GM12878 (cell line): ENCODE measurements around the gene MBD6. TPM values are rescaled to one million over a fixed set of nuclear protein-coding genes. Genes with fewer than 3 reads are reported as not detected.

Source experiments
- ATAC-seq: fragments of 200-7000 bp; cut with Tn5 transposase; 3 replicates; pipeline ENCODE4 v1.9.1; 2020; ENCODE audit warnings: mild to moderate bottlenecking, moderate library complexity
- BruUV-seq: library from RNA; stranded (reverse); fragments of 400-500 nt; replicated peaks from 2 replicates; lab custom pipeline; 2021; lab: Mats Ljungman, UMichigan
- CTCF ChIA-PET: fragments of 300-600 bp; sonication (Branson Sonifier 250); formaldehyde crosslinking; extraction: SDS; loops from one replicate; lab custom pipeline; 2021; ENCODE audit warnings: inconsistent platforms; lab: Yijun Ruan, JAX
- POLR2A ChIA-PET: fragments of 350-600 bp; formaldehyde crosslinking; extraction: SDS; loops from one replicate; lab custom pipeline; 2021; ENCODE audit warnings: inconsistent platforms; lab: Charles Lee
- RAD21 ChIA-PET: fragments of 300-600 bp; sonication (Branson Sonifier 250); formaldehyde crosslinking; loops from one replicate; lab custom pipeline; 2023; ENCODE audit warnings: antibody characterized with exemption; ENCODE audit not compliant: unreplicated experiment; lab: Charles Lee
- SMC1A ChIA-PET: fragments of 300-600 bp; sonication (Branson Sonifier 250); formaldehyde crosslinking; loops from one replicate; lab custom pipeline; 2023; ENCODE audit not compliant: unreplicated experiment, uncharacterized antibody; lab: Charles Lee
- DNase-seq: peaks from one replicate; pipeline ENCODE4 v3.0.0-alpha.2; 2011; ENCODE audit warnings: low read depth, low spot score
- FAIRE-seq: peaks from 3 replicates; lab custom pipeline; 2011; peaks lifted over from hg19 to GRCh38; lab: Jason Lieb, UNC
- H2AFZ ChIP-seq: 2 replicates; pipeline ENCODE4 v1.6.0; 2011; ENCODE audit warnings: low read depth, low read length, control low read depth; ENCODE audit not compliant: control insufficient read depth
- H3K27ac ChIP-seq: 2 replicates; pipeline ENCODE4 v1.5.1; 2011; ENCODE audit warnings: control low read depth; ENCODE audit not compliant: control insufficient read depth, insufficient read depth
- H3K27me3 ChIP-seq, 2 experiments: replicated peaks in 1 of 2; 2 replicates each; pipeline versions ENCODE4 v1.6.0 to v1.6.1; 2011; ENCODE audit warnings: low read length in 1 of 2; ENCODE audit not compliant: control insufficient read depth in 2 of 2, insufficient read depth in 2 of 2
- H3K36me3 ChIP-seq, 2 experiments: 2 replicates each; pipeline ENCODE4 v1.5.1; 2011; ENCODE audit warnings: low read length in 1 of 2; ENCODE audit not compliant: control insufficient read depth in 2 of 2, insufficient read depth in 2 of 2
- H3K4me1 ChIP-seq: 2 replicates; pipeline ENCODE4 v1.6.1; 2011; ENCODE audit warnings: mild to moderate bottlenecking, low read length, moderate library complexity, mixed read lengths; ENCODE audit not compliant: control insufficient read depth, insufficient read depth
- H3K4me2 ChIP-seq: 2 replicates; pipeline ENCODE4 v1.6.0; 2011; ENCODE audit warnings: control low read depth; ENCODE audit not compliant: control insufficient read depth, insufficient read depth
- H3K4me3 ChIP-seq: fragments of 200-600 bp; sonication (generic); 2 replicates; pipeline ENCODE4 v1.5.1; 2016
- H3K79me2 ChIP-seq: 2 replicates; pipeline ENCODE4 v1.6.0; 2011; ENCODE audit warnings: low read length; ENCODE audit not compliant: control insufficient read depth, insufficient read depth
- H3K9ac ChIP-seq: 2 replicates; pipeline ENCODE4 v1.8.0; 2011; ENCODE audit warnings: low read length, control low read depth, mixed read lengths; ENCODE audit not compliant: control insufficient read depth, insufficient read depth
- H3K9me3 ChIP-seq: replicated peaks from 3 replicates; pipeline ENCODE4 v1.5.1; 2011; ENCODE audit warnings: mild to moderate bottlenecking, low read length; ENCODE audit not compliant: control insufficient read depth, insufficient read depth
- H4K20me1 ChIP-seq: 2 replicates; pipeline ENCODE4 v1.6.0; 2011; ENCODE audit not compliant: control insufficient read depth, insufficient read depth
- EP300 ChIP-seq, 2 experiments: fragments of 150-350 bp in 1 of 2; IDR thresholded peaks; 2 replicates each; pipeline ENCODE4 v1.6.1; 2011 to 2012; ENCODE audit warnings: low read depth in 2 of 2, low read length in 2 of 2, borderline replicate concordance in 1 of 2, improper control_type of control experiment in 1 of 2, inconsistent platforms in 1 of 2; ENCODE audit not compliant: control insufficient read depth in 1 of 2
- FOXK2 ChIP-seq: fragments of 450-650 bp; IDR thresholded peaks from 2 replicates; pipeline ENCODE4 v1.6.1; 2017; ENCODE audit warnings: mild to moderate bottlenecking, moderate library complexity
- JUND ChIP-seq: IDR thresholded peaks from 2 replicates; pipeline ENCODE4 v1.6.1; 2012; ENCODE audit warnings: low read depth, mild to moderate bottlenecking, low read length, improper control_type of control experiment, moderate library complexity
- KLF5 ChIP-seq: fragments of 450-650 bp; IDR thresholded peaks from 2 replicates; pipeline ENCODE4 v1.6.1; 2014; ENCODE audit warnings: mild to moderate bottlenecking; ENCODE audit not compliant: partially characterized antibody
- NFXL1 ChIP-seq: fragments of 450-650 bp; IDR thresholded peaks from 2 replicates; pipeline ENCODE4 v1.6.1; 2017; ENCODE audit warnings: antibody characterized with exemption, mild to moderate bottlenecking, borderline replicate concordance
- POLR2A ChIP-seq: IDR thresholded peaks from 2 replicates; pipeline ENCODE4 v1.6.1; 2011; ENCODE audit warnings: low read depth, mild to moderate bottlenecking, low read length
- POLR2AphosphoS2 ChIP-seq: IDR thresholded peaks from 2 replicates; pipeline ENCODE4 v1.6.1; 2011; ENCODE audit warnings: low read depth, mild to moderate bottlenecking, low read length, improper control_type of control experiment, moderate library complexity
- POU2F2 ChIP-seq: IDR thresholded peaks from 3 replicates; pipeline ENCODE4 v1.6.1; 2011; ENCODE audit warnings: low read depth, mild to moderate bottlenecking, low read length, borderline replicate concordance
- SMC3 ChIP-seq: IDR thresholded peaks from 2 replicates; pipeline ENCODE4 v1.6.1; 2011; ENCODE audit warnings: low read length, improper control_type of control experiment, borderline replicate concordance
- WGBS: methylation state at CpG from one replicate; pipeline ENCODE4 v1.1.6; 2016; ENCODE audit warnings: low lambda C conversion rate; ENCODE audit not compliant: insufficient replicate concordance, insufficient coverage; ENCODE audit errors: missing lambda C conversion rate; 5-methylcytosine and 5-hydroxymethylcytosine counted together
- in situ Hi-C: fragments of 300-500 bp; cut with MboI; formaldehyde crosslinking; loops from 9 replicates; pipeline ENCODE4 v1.14.3; 2018; ENCODE audit warnings: mixed read lengths
- intact Hi-C: fragments of 100-400 bp; cut with micrococcal nuclease; formaldehyde crosslinking; loops from one replicate; pipeline ENCODE4 v1.14.2; 2022; ENCODE audit not compliant: unreplicated experiment
- polyA plus RNA-seq, 11 experiments: library from polyadenylated mRNA; depleted of rRNA in 4 of 11; unstranded in 6 of 11; stranded (reverse) in 5 of 11; fragments of >200 nt; fragmentation: Nextera tagmentation in 4 of 11; fragmentation: Illumina TruSeq in 1 of 11; extraction: Ambion mirVana in 4 of 11; extraction: Trizol in 1 of 11; gene quantifications; 1 replicate in 1 of 11; 2 replicates in 10 of 11; pipeline versions ENCODE4 v1.2.1 to v1.2.3, GENCODE V29; 2011 to 2016; ENCODE audit warnings: inconsistent platforms in 2 of 11, missing spikeins in 2 of 11, low read depth in 1 of 11
- total RNA-seq, 4 experiments: library from RNA; depleted of rRNA in 3 of 4; stranded (reverse); fragments of >200 nt in 3 of 4; fragmentation: Illumina TruSeq in 1 of 4; extraction: Trizol in 1 of 4; gene quantifications; 2 replicates each; pipeline versions ENCODE4 v1.2.1 to v1.2.3, GENCODE V29; 2013 to 2021
- TF ChIP-seq, protein P1 (sequence below): fragments of 150-350 bp; IDR thresholded peaks from 2 replicates; pipeline ENCODE4 v1.6.1; 2014; ENCODE audit warnings: mild to moderate bottlenecking, low read depth, low read length

The MBD6 gene
- total and polyA plus RNA-seq, 10 of the 15 experiments (the other 5 are each of a cell fraction or from before 2014, with no cell fraction given): 1.5 to 52.7 (median 6.8) TPM

DNA sequence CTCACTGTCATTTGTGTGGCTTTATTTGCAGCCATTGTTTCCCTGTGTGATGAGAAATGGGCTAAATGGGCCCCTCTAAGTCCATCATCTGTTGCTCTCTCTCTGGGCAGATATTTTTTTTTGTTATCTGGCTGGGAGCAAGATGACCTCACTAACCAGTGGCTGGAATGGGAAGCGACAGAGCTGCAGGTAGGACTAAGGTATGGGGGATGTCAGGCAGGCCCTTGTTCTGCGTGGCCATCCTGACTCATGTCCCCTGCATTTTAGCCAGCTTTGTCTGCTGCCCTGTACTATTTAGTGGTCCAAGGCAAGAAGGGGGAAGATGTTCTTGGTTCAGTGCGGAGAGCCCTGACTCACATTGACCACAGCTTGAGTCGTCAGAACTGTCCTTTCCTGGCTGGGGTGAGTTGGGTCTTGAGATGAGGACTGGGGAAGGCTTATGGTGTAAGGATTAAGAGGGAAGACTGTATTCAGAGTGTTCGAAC, 33.4 kb upstream of the MBD6 start:
- H3K36me3 ChIP-seq: peaks cover 6 to 19% of the 10 kb centered on the region in 2 experiments
- ChIA-PET POLR2A (interaction anchor here (0.5 to 1.6 kb wide), 4 partner anchors 9 to 55 kb away, joined by 3 to 5 read pairs (median 4); partner anchors contain the start of gene DDIT3), SMC1A (no interaction called here), RAD21 (no interaction called here), CTCF (interaction anchor here (0.9 to 1.0 kb wide), 2 partner anchors 12 to 30 kb away, joined by 3 to 5 read pairs; no protein-coding TSS in a partner anchor)
- no peak for TF ChIP-seq KLF5
- TF ChIP-seq POLR2A: 0 out of 2 replicates have a peak, but pooled peaks have one; percentile 6
- no peak for TF ChIP-seq SMC3
- no peak for TF ChIP-seq POU2F2
- TF ChIP-seq, protein P1, sequence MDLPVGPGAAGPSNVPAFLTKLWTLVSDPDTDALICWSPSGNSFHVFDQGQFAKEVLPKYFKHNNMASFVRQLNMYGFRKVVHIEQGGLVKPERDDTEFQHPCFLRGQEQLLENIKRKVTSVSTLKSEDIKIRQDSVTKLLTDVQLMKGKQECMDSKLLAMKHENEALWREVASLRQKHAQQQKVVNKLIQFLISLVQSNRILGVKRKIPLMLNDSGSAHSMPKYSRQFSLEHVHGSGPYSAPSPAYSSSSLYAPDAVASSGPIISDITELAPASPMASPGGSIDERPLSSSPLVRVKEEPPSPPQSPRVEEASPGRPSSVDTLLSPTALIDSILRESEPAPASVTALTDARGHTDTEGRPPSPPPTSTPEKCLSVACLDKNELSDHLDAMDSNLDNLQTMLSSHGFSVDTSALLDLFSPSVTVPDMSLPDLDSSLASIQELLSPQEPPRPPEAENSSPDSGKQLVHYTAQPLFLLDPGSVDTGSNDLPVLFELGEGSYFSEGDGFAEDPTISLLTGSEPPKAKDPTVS: no peak
- peak overlapping the region; percentile 58 for H3K4me2 ChIP-seq
- peak overlapping the region; percentile 74 for H3K9ac ChIP-seq
- H3K27me3 ChIP-seq: no peaks in the 10 kb centered on the region
- intact Hi-C loops (no loop called here), in situ Hi-C loops (no loop called here)
- no peak for FAIRE-seq
- no peak overlapping the region for H3K27ac ChIP-seq
- 84% methylated on average over 5 of the region's 5 CpGs for WGBS
- peaks cover 17% of the 10 kb centered on the region for H3K79me2 ChIP-seq
- peak overlapping the region; percentile 97 for H3K4me3 ChIP-seq
- H3K9me3 ChIP-seq: no peaks in the 10 kb centered on the region
- no peak for ATAC-seq
- H3K4me1 ChIP-seq: peaks cover 6% of the 10 kb centered on the region
- DNase-seq: no peak
- BruUV-seq: no TSS peak
- H2AFZ ChIP-seq: no peak overlapping the region
- H4K20me1 ChIP-seq: no peaks in the 10 kb centered on the region

DNA sequence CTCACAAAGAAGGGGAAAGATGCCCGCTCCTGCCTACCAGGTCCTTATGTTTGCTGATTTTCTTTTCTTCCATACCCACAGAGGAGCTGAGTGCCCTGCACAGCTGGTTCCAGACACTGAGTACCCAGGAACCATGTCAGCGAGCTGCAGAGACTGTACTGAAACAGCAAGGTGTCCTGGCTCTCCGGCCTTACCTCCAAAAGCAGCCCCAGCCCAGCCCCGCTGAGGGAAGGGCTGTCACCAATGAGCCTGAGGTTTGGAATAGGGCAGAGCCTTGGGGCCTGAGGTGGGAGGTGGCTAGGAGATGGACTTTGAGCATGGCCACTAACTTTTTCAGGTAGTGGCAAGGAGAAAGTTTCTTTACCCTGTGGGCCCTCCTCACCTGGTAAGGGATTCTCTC, 32.5 kb upstream of the MBD6 start:
- no peak for FAIRE-seq
- TF ChIP-seq POLR2AphosphoS2 (no peak), EP300 (IDR thresholded peaks at IDR 0.05; ENCODE audit: borderline replicate concordance in 1 of 2, control insufficient read depth in 1 of 2, low read depth in 2 of 2, low read length in 2 of 2) (no peak), NFXL1 (no peak), JUND (no peak), FOXK2 (no peak)
- no peaks in the 10 kb centered on the region for H3K9me3 ChIP-seq
- H3K27me3 ChIP-seq: no peaks in the 10 kb centered on the region
- no peak overlapping the region for H2AFZ ChIP-seq
- ChIA-PET SMC1A (interaction anchor here (1.1 kb wide), 2 partner anchors 14 to 89 kb away, joined by 3 read pairs; no protein-coding TSS in a partner anchor), CTCF (no interaction called here), RAD21 (no interaction called here), POLR2A (no interaction called here)
- in situ Hi-C loops: no loop called here
- no peak overlapping the region for H3K4me3 ChIP-seq
- H3K4me1 ChIP-seq: peaks cover 6% of the 10 kb centered on the region
- H3K4me2 ChIP-seq: no peak overlapping the region
- ATAC-seq: no peak
- H3K27ac ChIP-seq: no peak overlapping the region
- DNase-seq: no peak
- peaks cover 6 to 19% of the 10 kb centered on the region in 2 experiments for H3K36me3 ChIP-seq
- H4K20me1 ChIP-seq: no peaks in the 10 kb centered on the region
- H3K9ac ChIP-seq: no peak overlapping the region
- peaks cover 17% of the 10 kb centered on the region for H3K79me2 ChIP-seq
- WGBS: 84% methylated on average over 4 of the region's 4 CpGs
- intact Hi-C loops: no loop called here
- no TSS peak for BruUV-seq
